Measurements from ENCODE around the gene DSCAML1.

DSCAML1 gene, protein sequence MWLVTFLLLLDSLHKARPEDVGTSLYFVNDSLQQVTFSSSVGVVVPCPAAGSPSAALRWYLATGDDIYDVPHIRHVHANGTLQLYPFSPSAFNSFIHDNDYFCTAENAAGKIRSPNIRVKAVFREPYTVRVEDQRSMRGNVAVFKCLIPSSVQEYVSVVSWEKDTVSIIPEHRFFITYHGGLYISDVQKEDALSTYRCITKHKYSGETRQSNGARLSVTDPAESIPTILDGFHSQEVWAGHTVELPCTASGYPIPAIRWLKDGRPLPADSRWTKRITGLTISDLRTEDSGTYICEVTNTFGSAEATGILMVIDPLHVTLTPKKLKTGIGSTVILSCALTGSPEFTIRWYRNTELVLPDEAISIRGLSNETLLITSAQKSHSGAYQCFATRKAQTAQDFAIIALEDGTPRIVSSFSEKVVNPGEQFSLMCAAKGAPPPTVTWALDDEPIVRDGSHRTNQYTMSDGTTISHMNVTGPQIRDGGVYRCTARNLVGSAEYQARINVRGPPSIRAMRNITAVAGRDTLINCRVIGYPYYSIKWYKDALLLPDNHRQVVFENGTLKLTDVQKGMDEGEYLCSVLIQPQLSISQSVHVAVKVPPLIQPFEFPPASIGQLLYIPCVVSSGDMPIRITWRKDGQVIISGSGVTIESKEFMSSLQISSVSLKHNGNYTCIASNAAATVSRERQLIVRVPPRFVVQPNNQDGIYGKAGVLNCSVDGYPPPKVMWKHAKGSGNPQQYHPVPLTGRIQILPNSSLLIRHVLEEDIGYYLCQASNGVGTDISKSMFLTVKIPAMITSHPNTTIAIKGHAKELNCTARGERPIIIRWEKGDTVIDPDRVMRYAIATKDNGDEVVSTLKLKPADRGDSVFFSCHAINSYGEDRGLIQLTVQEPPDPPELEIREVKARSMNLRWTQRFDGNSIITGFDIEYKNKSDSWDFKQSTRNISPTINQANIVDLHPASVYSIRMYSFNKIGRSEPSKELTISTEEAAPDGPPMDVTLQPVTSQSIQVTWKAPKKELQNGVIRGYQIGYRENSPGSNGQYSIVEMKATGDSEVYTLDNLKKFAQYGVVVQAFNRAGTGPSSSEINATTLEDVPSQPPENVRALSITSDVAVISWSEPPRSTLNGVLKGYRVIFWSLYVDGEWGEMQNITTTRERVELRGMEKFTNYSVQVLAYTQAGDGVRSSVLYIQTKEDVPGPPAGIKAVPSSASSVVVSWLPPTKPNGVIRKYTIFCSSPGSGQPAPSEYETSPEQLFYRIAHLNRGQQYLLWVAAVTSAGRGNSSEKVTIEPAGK (N-terminal part only)

DNA sequence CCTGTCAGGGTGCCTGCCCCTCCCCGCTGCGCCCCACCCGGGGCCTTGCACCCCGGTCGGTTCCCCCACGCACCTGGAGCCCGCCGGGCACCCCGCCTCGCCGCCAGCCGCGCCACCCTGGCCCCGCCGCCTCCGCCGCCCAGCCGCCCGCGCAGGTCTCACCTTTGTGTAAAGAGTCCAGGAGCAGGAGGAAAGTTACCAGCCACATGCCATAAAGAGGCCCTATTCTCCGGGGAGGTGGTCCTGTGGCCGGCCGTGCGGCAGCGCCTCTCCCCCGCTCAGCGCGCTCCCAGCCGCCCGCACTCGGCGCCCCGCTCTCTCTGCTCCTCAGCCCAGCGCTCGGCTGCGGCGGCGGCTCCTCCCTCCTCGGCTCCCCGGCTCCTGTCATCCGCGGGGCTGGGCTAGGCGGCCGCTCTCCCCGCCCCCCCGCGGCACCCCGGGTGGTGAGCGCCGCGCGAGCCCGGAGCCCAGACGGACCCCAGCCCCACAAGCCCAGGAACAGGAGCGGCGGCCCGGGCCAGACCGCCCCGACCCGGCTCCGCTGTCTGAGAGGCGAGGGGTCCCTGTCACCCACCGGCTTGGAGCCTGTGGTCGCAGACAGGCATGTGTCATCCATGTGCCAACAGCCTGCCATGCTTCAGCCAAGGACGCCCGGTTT is at the start of gene DSCAML1:
DSCAML1 (minus strand) TSS at position 345 of the 658 bp plus-strand sequence; CDS start at position 208, 137 bp downstream.
- DNase-seq (ENCODE audit: low read depth in 1 of 2, low spot score in 1 of 2): peak in 1 of 2 donors; percentile 42

DNA sequence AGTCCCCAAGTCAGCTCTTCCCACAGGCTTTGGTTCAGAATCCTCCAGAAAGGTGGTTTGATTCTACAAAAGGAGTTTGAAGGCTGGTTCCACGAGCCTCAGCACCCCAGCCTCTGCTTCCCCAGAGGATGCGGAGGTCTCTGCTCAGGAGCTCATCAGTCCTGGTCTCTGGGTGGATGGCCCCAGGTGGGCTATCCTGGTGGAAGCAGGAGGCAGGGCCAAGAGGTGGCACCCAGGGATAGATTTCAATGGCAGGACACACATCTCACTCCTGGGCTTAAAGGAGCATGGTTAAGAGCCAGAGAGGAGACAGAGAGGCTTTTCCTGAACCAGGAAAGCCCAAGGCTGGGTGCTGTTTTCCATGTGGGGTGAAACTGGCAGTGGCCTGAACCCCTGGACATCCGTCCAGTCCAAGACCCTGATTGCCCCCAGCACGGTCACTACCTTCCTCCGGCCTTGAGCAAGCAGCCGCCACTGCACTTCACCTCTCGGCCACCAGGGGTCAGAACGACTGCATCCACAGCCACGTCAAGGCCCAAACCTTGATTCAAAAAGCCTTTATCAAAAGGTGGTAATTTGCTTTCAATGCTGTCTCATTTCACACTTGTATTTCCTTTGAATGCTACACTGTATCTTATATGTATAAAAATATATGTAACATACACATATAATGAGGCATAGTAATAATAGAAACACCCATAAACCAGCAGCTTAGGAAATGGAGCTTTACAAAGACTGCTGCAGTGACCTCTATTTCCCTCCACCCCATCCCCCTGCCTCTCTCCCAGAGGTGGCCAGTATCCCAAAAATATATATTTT is 46.9 kb upstream of the DSCAML1 start:
- DNase-seq (ENCODE audit: low read depth in 1 of 2, low spot score in 1 of 2): peak; percentile 65 to 74

DNA sequence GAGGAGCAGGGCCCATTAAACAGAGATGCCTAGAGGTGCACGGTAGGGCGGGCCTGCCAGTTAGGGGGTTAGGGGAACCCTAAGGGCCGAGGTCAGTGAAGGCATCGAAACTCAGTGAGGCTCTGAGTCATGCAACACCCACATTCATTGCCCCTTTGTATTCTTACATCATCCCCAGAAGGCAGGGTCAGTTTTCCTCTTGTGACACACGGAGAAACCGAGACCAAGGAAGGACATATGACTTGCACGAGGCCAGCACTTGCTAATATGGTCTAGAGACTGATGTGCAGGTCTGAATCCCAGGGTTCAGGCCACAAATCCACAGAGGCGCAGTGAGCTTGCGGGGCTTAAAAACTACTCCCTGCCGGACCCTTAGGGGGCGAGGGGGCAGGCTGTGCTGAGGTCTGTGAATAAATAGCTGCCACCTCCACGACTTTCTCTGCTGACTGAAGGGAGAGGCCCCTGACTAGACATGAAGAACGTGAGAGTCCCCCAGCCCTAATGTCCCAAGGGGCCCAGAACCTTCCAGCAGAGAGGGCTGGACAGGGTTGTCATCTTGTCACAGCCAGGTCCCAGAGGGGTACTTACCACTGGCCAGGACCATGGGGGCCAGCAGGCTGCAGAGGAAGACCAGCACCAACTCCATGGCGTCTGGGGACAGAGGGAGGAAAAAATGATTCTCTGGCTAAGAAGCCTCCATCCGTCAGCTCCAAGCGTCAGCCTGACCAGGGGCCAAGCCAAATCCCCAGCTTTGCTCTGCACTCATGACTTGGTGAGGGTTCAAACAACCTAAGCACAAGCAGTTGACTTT is 45.3 kb upstream of the DSCAML1 start:
- no peak for DNase-seq (ENCODE audit: low read depth in 1 of 2, low spot score in 1 of 2)

DNA sequence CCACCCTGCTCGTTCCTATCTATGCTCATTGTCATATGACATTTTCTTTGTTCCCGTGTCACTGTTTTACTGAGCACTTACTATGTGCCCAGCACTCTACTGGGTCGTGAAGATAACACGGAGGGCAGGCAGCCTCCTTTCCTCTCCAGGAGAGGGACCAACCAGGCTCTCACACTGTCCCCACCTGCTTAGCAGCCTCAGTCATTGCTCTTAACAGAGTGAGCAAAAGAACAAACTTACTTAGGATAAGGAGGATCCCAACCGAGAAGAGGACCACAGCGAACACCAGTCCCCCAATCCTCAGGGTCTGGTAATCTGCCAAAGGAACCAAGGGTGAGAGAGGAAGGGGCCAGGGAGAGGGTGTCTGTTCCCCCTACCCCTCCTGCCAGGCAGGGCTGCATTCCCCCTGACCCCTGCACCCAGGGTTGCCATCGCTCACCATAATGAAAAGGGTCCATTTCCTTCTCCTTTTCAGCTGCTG is 44.6 kb upstream of the DSCAML1 start:
- no peak for DNase-seq (ENCODE audit: low read depth in 1 of 2, low spot score in 1 of 2)

DNA sequence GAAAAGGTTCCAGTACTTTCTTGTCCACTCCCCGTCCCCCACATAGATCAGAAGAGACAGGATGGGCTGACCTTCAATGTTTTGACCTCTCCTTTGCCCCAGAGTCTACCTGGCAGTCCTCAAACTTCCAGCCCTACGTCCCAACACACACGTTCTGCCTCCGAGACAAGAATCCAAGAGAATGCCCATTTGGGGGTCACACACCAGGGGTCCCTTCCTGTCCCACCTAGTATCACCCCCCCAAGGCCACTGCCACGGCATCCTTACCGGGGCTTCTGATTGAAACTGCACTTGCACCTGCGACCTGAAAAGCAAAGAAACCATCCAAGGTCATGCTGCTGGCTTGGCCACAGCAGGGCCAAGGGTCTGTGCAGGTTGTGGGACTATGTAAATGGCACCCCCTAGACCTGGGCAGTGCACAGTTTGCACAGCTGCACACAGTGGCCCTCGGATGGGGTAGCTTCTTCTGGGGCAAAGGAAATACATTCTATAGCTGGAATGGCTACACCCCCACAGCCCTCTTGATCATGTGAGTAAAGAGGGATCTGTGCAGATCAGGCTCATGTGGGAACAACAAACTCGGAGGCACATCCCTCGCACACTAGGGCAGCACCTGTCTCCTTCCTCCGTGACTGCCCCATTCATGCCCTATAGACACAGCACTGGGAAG is 44.0 kb upstream of the DSCAML1 start:
- no peak for DNase-seq (ENCODE audit: low read depth in 1 of 2, low spot score in 1 of 2)

DNA sequence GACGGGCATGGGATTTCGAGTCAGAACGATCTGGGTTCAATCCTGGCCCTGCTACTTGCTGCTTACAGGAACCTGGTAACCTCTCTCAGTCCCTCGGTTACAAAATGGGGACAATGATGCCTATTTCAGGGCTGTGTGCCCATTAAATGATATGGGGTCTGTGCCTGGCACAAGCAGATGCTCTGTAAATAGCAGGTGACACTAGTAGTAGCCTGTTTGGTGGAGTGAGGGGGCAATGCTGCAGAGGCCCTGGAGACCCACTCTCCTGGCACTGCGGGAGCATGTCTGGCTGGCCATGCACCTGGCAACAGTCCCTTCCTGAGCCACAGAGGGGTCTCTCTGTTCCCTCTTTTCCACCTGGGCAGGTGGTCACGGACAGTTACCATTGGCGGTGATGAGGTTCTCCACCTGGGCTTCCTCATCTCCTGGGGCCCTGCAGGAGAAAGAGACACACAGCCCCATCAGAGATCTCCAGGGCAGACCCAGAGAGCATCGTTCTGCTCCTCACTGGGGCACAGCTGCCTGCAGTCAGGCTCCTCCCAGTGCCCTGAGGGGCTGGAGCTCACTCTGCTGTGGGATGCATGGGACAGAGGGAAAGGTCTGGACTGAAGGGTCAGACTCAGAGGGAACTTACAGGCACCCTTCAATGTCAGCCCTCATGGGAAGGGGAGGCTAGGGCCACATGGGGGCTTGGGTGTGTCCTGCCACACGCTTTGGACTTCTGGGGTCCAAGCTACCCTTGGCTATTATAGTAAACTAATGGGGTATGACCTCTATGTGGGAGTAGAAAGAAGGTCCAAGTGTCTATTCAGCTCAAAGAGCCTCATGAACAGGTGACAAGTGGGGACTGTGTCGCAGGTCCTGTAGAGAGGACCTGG is 43.2 kb upstream of the DSCAML1 start:
- no peak for DNase-seq (ENCODE audit: low read depth in 1 of 2, low spot score in 1 of 2)

DNA sequence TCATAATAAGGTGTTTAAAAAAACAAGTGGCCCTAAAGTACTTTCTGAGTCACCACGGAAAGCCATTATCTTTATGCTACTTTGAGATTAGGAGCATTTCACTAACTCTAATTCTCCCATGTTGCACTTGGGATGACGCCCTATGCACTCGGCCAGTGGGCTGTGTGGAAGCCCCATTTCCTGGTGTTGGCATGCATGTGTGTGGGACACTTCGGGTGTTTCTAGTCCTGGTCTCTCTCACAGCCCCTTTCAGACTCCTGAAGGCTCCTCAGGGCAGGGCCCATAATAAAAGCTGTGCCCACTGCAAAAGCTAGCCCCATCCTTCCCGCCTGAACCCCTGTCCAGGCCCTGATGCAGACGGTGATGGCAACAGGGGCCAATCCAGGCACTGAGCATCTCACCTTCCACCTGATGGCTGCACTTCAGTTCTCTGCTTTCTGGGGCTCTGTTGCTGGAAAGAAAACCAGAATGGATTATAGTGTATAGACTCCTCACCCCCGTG is 42.4 kb upstream of the DSCAML1 start:
- no peak for DNase-seq (ENCODE audit: low read depth in 1 of 2, low spot score in 1 of 2)

DNA sequence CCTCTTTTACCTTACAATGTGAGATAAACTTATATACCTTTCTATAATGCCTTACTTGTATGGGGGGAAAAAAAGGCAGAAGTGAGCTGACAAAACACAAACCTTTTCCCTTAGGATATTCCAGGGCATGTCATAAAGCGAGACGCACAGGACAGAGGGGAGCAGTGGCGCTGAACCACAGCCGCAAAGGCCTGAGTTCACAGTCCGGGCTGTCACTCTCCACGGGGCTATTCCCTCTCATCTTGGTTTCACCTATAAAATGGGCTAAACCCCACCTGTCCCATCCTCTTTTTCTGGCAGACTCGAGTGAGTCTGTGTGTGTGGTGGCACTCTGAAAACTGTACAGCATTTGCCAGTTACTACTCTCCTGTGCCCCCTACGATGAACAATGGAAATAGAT is 41.9 kb upstream of the DSCAML1 start:
- no peak for DNase-seq (ENCODE audit: low read depth in 1 of 2, low spot score in 1 of 2)

DNA sequence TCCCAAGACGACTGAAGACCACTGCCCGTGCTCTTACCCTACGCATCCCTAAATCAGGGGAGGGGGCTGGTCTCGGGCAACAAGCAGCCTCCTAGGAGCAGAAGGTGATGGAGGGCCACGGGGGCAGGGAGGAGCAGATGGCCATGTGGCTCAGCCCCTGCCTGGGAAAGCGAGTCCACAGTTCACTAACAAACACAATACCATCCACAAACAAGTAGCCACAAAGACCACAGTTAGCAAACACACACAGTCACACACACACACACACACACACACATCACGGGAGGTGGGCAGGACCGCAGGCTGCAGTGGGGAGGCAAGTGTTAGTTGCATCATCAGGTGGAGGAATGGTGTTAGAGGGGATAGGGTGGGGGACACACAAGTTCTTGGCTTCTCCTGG is 40.8 kb upstream of the DSCAML1 start:
- DNase-seq (ENCODE audit: low read depth in 1 of 2, low spot score in 1 of 2): no peak

DNA sequence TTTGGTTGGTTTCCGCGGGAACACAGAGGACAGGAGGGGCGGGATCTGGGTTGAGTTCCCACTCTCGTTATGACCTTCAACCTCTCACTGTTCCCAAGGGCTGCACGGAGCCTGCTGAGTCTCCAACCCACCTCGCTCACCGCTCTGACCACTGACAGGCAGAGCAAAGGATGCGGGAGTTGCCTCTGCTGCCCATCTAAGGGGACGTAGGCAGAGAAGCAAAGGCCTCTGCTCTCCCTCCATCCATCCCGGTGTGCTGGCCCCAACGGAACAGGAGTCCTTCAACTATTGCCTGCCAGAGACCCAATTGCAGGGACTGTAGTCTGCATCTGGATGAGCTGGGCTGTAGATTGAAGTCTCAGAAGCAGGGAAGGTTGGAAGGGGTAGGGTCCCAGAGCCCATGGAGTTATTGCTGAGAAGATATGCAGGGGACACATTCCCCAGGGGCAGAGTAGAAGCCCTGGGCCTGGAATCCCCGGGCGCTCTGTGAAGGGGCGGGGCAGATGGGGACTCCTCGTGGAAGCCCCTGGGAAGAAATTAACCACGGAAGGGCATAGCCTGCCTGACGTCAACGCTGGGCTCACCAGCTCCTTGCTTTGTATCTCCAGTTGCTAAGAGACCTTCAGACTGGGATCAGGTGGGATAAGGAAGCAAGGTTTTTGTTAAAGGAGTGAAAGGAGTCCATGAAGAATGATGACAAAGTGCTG is 40.2 kb upstream of the DSCAML1 start:
- no peak for DNase-seq (ENCODE audit: low read depth in 1 of 2, low spot score in 1 of 2)

DNA sequence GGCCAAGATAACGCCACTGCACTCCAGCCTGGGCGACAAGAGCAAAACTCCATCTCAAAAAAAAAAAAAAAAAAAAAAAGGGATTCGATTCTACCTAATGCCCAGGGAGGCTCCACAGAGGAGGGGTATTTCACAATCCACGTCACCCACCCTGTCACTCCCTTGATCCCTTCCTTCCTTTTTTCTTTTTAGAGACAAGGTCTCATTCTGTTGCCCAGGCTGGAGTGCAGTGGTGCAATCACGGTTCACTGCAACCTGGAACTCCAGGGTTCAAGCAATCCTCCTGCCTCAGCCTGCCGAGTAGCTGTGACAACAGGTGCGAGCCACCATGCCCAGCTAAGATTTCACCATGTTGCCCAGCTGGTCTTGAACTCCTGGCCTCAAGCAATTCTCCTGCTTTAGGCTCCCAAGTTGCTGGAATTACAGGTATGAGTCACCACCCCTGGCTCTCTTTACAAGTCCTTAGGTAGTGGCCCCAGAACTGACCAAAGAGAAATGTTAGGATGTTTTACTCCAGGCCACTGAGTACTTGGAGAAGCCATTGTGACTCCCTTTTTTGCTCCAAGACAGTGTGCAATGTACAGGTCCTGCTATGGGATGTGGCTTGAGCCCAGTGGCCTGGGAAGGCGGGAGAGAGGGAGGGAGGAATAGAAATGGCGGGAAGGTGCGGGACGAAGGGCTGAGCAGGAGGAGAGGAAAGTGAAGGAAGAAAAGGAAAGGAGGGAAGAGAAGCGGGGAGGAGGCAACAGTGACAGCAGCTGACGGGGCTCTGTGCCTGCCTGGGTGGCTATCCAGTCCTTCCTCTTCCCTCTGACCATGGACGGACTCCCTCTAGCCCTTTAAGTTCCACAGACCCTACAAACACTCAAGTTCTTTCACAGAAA is 39.3 kb upstream of the DSCAML1 start:
- no peak for DNase-seq (ENCODE audit: low read depth in 1 of 2, low spot score in 1 of 2)

DNA sequence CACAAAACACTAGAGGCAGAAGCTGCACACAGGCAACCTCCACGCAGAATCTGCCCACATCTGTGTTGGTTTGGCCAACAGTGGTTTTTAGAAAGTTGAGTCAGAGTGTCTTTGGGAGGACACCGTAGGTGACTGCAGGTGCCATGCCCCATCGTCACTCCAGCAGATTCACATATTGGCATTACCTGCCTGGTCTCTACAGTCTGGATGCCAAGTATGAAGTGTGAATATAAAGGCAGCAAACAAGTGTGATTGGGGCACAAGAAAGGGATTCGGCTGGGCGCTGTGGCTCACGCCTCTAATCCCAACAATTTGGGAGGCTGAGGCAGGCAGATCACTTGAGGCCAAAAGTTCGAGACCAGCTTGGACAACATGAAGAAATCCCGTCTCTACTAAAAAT is 38.6 kb upstream of the DSCAML1 start:
- no peak for DNase-seq (ENCODE audit: low read depth in 1 of 2, low spot score in 1 of 2)

DNA sequence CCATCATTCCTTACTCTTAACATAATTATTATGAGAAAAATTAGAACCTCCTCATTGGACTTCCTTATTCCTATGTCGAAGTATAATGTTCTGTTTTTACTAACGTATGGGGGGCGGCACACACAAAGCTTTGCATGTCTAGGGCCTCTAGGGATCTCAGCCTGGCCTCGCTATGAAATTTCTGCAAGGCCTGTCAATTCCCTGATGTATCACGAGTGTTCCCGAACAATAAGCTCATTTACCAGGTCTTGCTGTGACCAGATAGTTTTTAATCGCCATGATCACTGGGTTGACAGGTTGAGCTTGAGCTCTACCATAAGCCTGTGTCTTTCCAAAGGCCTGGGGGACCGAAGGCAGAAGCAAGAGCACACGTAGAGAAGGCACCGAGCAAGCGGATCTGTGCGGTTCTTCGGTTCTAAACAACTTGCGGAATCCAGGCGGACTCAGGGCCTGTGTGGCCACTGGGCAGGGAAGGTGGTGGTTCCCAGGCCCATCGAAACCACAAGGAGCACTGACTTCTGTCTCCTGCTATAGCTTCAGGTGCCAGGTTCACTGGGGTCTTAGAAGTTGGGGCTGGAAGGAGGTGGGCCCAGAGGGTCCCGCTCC is 37.9 kb upstream of the DSCAML1 start:
- DNase-seq (ENCODE audit: low read depth in 1 of 2, low spot score in 1 of 2): no peak

DNA sequence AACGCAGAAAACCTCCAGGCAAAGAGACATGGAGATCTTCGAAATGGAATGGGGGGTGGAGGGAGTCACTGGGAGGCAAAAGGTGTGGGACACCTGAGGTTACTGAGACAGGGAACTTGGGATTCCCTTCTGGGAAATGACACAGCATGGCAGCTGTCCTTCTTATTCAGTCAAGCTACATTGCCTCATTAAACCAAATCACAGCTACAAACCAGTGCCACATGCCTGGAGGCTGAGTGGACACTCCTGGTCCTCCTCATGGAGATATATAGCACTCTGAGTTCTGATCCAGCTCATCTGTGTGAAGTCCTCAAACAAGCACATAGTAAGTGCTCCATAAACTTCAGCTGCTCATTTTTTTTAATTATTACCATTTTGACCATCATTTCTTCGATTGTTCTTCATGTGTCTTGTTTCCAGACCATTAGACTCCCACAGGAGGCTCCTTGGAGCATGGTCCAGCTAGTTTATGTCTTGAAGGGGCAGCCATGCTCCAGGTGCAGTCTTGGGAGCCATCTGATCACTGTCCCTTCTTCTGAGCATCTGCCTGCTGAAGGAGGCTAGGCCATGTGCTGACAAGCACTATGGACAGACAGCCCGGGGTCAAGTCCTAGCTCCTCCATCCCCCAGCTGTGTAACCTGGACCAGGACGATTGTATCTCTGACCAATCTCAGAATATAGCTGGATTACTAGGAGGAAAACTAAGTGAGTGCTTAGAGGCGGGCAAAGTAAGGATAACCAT is 37.2 kb upstream of the DSCAML1 start:
- no peak for DNase-seq (ENCODE audit: low read depth in 1 of 2, low spot score in 1 of 2)
